IMR-90 (cell line): ENCODE measurements around the gene CASK. TPM values are rescaled to one million over a fixed set of nuclear protein-coding genes. Genes with fewer than 3 reads are reported as not detected.

ENCODE experiments used
- ATAC-seq: fragments of 200-7000 bp; cut with Tn5 transposase; 2 replicates; pipeline ENCODE4 v1.9.1; 2020; ENCODE audit warnings: low read depth, mild to moderate bottlenecking, moderate library complexity
- BruUV-seq: library from RNA; stranded (reverse); fragments of 400-500 nt; replicated peaks from 2 replicates; lab custom pipeline; 2021; lab: Mats Ljungman, UMichigan
- CTCF ChIA-PET: fragments of 300-600 bp; formaldehyde crosslinking; extraction: SDS; loops from one replicate; lab custom pipeline; 2021; ENCODE audit warnings: antibody characterized with exemption; lab: Yijun Ruan, JAX
- POLR2A ChIA-PET: fragments of 300-600 bp; sonication (Branson Sonifier 250); formaldehyde crosslinking; loops from one replicate; lab custom pipeline; 2022; ENCODE audit warnings: antibody characterized with exemption; ENCODE audit not compliant: unreplicated experiment; lab: Charles Lee
- DNase-seq: peaks from one replicate; pipeline ENCODE4 v3.0.0; 2013
- H2AFZ ChIP-seq: replicated peaks from 2 replicates; pipeline ENCODE3; 2013; ENCODE audit warnings: low read length, mild to moderate bottlenecking; ENCODE audit not compliant: poor library complexity
- H2AK5ac ChIP-seq: 2 replicates; pipeline ENCODE4 v1.6.1; 2013; ENCODE audit warnings: low read depth, low read length, inconsistent platforms
- H2AK9ac ChIP-seq: replicated peaks from 2 replicates; pipeline ENCODE3; 2013; ENCODE audit warnings: mild to moderate bottlenecking, low read depth, low read length, moderate library complexity; ENCODE audit not compliant: poor library complexity
- H2BK120ac ChIP-seq: 2 replicates; pipeline ENCODE4 v1.6.1; 2013; ENCODE audit warnings: low read depth, low read length, inconsistent platforms
- H2BK15ac ChIP-seq: 3 replicates; pipeline ENCODE4 v1.6.1; 2013; ENCODE audit warnings: low read depth, low read length, inconsistent platforms
- H2BK20ac ChIP-seq: 2 replicates; pipeline ENCODE4 v1.6.1; 2013; ENCODE audit warnings: low read depth, mild to moderate bottlenecking, inconsistent platforms, low read length, moderate library complexity
- H2BK5ac ChIP-seq: 2 replicates; pipeline ENCODE4 v1.6.1; 2013; ENCODE audit warnings: mild to moderate bottlenecking, low read depth, low read length, inconsistent platforms; ENCODE audit not compliant: poor library complexity, severe bottlenecking
- H3K14ac ChIP-seq: replicated peaks from 2 replicates; pipeline ENCODE4 v1.6.1; 2013; ENCODE audit warnings: low read depth, low read length, inconsistent platforms
- H3K18ac ChIP-seq: 2 replicates; pipeline ENCODE4 v1.6.1; 2013; ENCODE audit warnings: low read depth, low read length, control low read depth
- H3K23ac ChIP-seq: 2 replicates; pipeline ENCODE4 v1.6.1; 2013; ENCODE audit warnings: low read depth, low read length, inconsistent platforms
- H3K27ac ChIP-seq: 2 replicates; pipeline ENCODE4 v1.5.1; 2013; ENCODE audit warnings: mild to moderate bottlenecking, control low read depth, low read length; ENCODE audit not compliant: insufficient read depth
- H3K27me3 ChIP-seq: 2 replicates; pipeline ENCODE4 v1.6.1; 2013; ENCODE audit warnings: low read length; ENCODE audit not compliant: control insufficient read depth, insufficient read depth
- H3K36me3 ChIP-seq: 2 replicates; pipeline ENCODE4 v1.6.1; 2013; ENCODE audit warnings: low read length, mixed read lengths; ENCODE audit not compliant: control insufficient read depth, insufficient read depth
- H3K4ac ChIP-seq: 2 replicates; pipeline ENCODE4 v1.6.1; 2013; ENCODE audit warnings: low read depth, low read length, inconsistent platforms
- H3K4me1 ChIP-seq: 2 replicates; pipeline ENCODE4 v1.6.1; 2013; ENCODE audit warnings: low read length, mixed read lengths; ENCODE audit not compliant: control insufficient read depth, insufficient read depth
- H3K4me2 ChIP-seq: 2 replicates; pipeline ENCODE4 v1.6.1; 2013; ENCODE audit warnings: low read depth, mild to moderate bottlenecking, control low read depth, low read length, moderate library complexity
- H3K4me3 ChIP-seq: 2 replicates; pipeline ENCODE4 v1.5.1; 2013; ENCODE audit warnings: low read depth, mild to moderate bottlenecking, control low read depth, low read length, moderate library complexity; ENCODE audit not compliant: insufficient read depth
- H3K56ac ChIP-seq: 2 replicates; pipeline ENCODE4 v1.6.1; 2013; ENCODE audit warnings: low read length, inconsistent platforms; ENCODE audit not compliant: insufficient read depth; ENCODE audit errors: extremely low read depth
- H3K79me1 ChIP-seq, 2 experiments: 2 replicates each; pipeline ENCODE4 v1.6.1; 2013; ENCODE audit warnings: low read length in 2 of 2, inconsistent platforms in 1 of 2, low read depth in 1 of 2
- H3K9ac ChIP-seq: 2 replicates; pipeline ENCODE4 v1.6.1; 2013; ENCODE audit warnings: low read depth, low read length, control low read depth
- H3K9me1 ChIP-seq: 2 replicates; pipeline ENCODE4 v1.6.1; 2013; ENCODE audit warnings: low read length, inconsistent platforms; ENCODE audit not compliant: insufficient read depth
- H3K9me3 ChIP-seq: 2 replicates; pipeline ENCODE4 v1.6.1; 2013; ENCODE audit warnings: low read length; ENCODE audit not compliant: control insufficient read depth, insufficient read depth
- H4K20me1 ChIP-seq: 2 replicates; pipeline ENCODE4 v1.6.1; 2013; ENCODE audit warnings: low read length, inconsistent platforms; ENCODE audit not compliant: insufficient read depth
- H4K5ac ChIP-seq: 2 replicates; pipeline ENCODE4 v1.6.1; 2013; ENCODE audit warnings: mild to moderate bottlenecking, low read depth, low read length, control low read depth
- H4K8ac ChIP-seq, 2 experiments: 2 replicates each; pipeline ENCODE4 v1.6.1; 2013; ENCODE audit warnings: low read depth in 2 of 2, low read length in 2 of 2, control low read depth in 1 of 2, inconsistent platforms in 1 of 2
- H4K91ac ChIP-seq: 2 replicates; pipeline ENCODE4 v1.6.1; 2013; ENCODE audit warnings: low read depth, low read length, inconsistent platforms; ENCODE audit not compliant: insufficient read depth
- BHLHE40 ChIP-seq: fragments of 150-350 bp; IDR thresholded peaks from 2 replicates; pipeline ENCODE4 v1.6.1; 2016; ENCODE audit warnings: mild to moderate bottlenecking, low read depth, low read length
- CEBPB ChIP-seq: IDR thresholded peaks from 2 replicates; pipeline ENCODE4 v1.6.1; 2012; ENCODE audit warnings: low read depth, low read length, improper control_type of control experiment
- CHD1 ChIP-seq: IDR thresholded peaks from 2 replicates; pipeline ENCODE4 v1.6.1; 2012; ENCODE audit warnings: low read depth, low read length, improper control_type of control experiment
- CTCF ChIP-seq: conservative IDR thresholded peaks from 2 replicates; pipeline ENCODE4 v1.5.1; 2012; ENCODE audit warnings: mild to moderate bottlenecking, low read depth, low read length, improper control_type of control experiment
- ELK1 ChIP-seq: fragments of 150-350 bp; IDR thresholded peaks from 2 replicates; pipeline ENCODE4 v1.6.1; 2016; ENCODE audit warnings: low read depth, mild to moderate bottlenecking, low read length, moderate library complexity, borderline replicate concordance
- FOS ChIP-seq: fragments of 150-350 bp; IDR thresholded peaks from 2 replicates; pipeline ENCODE4 v1.6.1; 2016; ENCODE audit warnings: low read depth, low read length
- MAFK ChIP-seq: IDR thresholded peaks from 2 replicates; pipeline ENCODE4 v1.6.1; 2012; ENCODE audit warnings: low read depth, low read length, improper control_type of control experiment
- MAZ ChIP-seq: IDR thresholded peaks from 2 replicates; pipeline ENCODE4 v1.6.1; 2012; ENCODE audit warnings: low read depth, mild to moderate bottlenecking, low read length, improper control_type of control experiment, moderate library complexity, borderline replicate concordance
- MXI1 ChIP-seq: IDR thresholded peaks from 2 replicates; pipeline ENCODE4 v1.6.1; 2012; ENCODE audit warnings: low read depth, mild to moderate bottlenecking, low read length, moderate library complexity, borderline replicate concordance
- NFE2L2 ChIP-seq: fragments of 150-350 bp; IDR thresholded peaks from 2 replicates; pipeline ENCODE4 v1.6.1; 2016; ENCODE audit warnings: low read depth, mild to moderate bottlenecking, low read length
- POLR2A ChIP-seq: IDR thresholded peaks from 2 replicates; pipeline ENCODE4 v1.6.1; 2012; ENCODE audit warnings: mild to moderate bottlenecking, low read depth, low read length
- RAD21 ChIP-seq: IDR thresholded peaks from 2 replicates; pipeline ENCODE4 v1.6.1; 2012; ENCODE audit warnings: low read length, improper control_type of control experiment
- RCOR1 ChIP-seq: IDR thresholded peaks from 2 replicates; pipeline ENCODE4 v1.6.1; 2012; ENCODE audit warnings: mild to moderate bottlenecking, low read length, improper control_type of control experiment; ENCODE audit not compliant: insufficient replicate concordance
- RFX5 ChIP-seq: IDR thresholded peaks from 2 replicates; pipeline ENCODE4 v1.8.0; 2012; ENCODE audit warnings: low read depth, mild to moderate bottlenecking, low read length, moderate library complexity
- SMC3 ChIP-seq: fragments of 150-350 bp; IDR thresholded peaks from 2 replicates; pipeline ENCODE4 v1.6.1; 2016; ENCODE audit warnings: low read depth, mild to moderate bottlenecking, antibody characterized with exemption, low read length, moderate library complexity
- USF2 ChIP-seq: fragments of 150-350 bp; IDR thresholded peaks from 2 replicates; pipeline ENCODE4 v1.6.1; 2017; ENCODE audit warnings: mild to moderate bottlenecking, antibody characterized with exemption, low read length, low read depth
- WGBS, 2 experiments: methylation state at CpG; one replicate each; pipeline versions ENCODE4 v1.1.5 to v1.1.7; 2013; ENCODE audit warnings: missing lambda C conversion rate in 2 of 2; ENCODE audit not compliant: insufficient read length in 1 of 2; ENCODE audit errors: extremely low coverage in 2 of 2; 5-methylcytosine and 5-hydroxymethylcytosine counted together
- dilution Hi-C: fragments of 300-500 bp; cut with HindIII; formaldehyde crosslinking; loops from one replicate; pipeline ENCODE4 v1.14.3; 2018; ENCODE audit warnings: low sequenced_read_pairs; ENCODE audit not compliant: unreplicated experiment
- in situ Hi-C: fragments of 300-500 bp; cut with MboI; formaldehyde crosslinking; loops from 3 replicates; pipeline ENCODE4 v1.14.3; 2019; ENCODE audit warnings: low sequenced_read_pairs, inconsistent platforms, mixed read lengths
- intact Hi-C: fragments of 100-400 bp; cut with micrococcal nuclease; formaldehyde crosslinking; loops from 2 replicates; pipeline ENCODE4 v1.10.0; 2022
- polyA plus RNA-seq, 3 experiments: library from polyadenylated mRNA; depleted of rRNA; stranded (reverse); fragments of >200 nt; gene quantifications; 2 replicates each; pipeline ENCODE4 v1.2.3, GENCODE V29; 2012; ENCODE audit warnings: low replicate concordance in 1 of 3
- total RNA-seq: library from RNA; depleted of rRNA; stranded (reverse); fragments of >200 nt; gene quantifications from 2 replicates; pipeline ENCODE4 v1.2.3, GENCODE V29; 2012

Gene CASK
- total and polyA plus RNA-seq, 2 of the 4 experiments (the other 2 are of a cell fraction), result 9.4 to 17.7 TPM

- H3K56ac ChIP-seq, result no peak overlapping the region
- H3K27ac ChIP-seq, result no peak overlapping the region
- peaks cover 5% of the 10 kb centered on the region; the same call in 1 of the 2 replicates for H3K9me1 ChIP-seq
- ATAC-seq, result no peak
- peaks cover 11% of the 10 kb centered on the region; the same call in 1 of the 2 replicates for H3K36me3 ChIP-seq
- H2AK5ac ChIP-seq, result no peak overlapping the region
- no peak overlapping the region for H3K18ac ChIP-seq
- WGBS, 2 experiments, result 70% methylated on average over 3 of the region's 7 CpGs; no CpG with 5 or more reads in 1 of the 2 experiments
- no peaks in the 10 kb centered on the region for H3K79me1 ChIP-seq
- no peak overlapping the region for H4K5ac ChIP-seq
- peaks cover 7% of the 10 kb centered on the region for H3K27me3 ChIP-seq
- H3K4me3 ChIP-seq, result no peak overlapping the region
- H2BK20ac ChIP-seq, result no peak overlapping the region
- H3K9me3 ChIP-seq, result no peaks in the 10 kb centered on the region
- in situ Hi-C loops, result no loop called here
- POLR2A ChIA-PET, result no interaction called here
- no peak overlapping the region for H2BK15ac ChIP-seq
- H2BK120ac ChIP-seq, result no peak overlapping the region
- TF ChIP-seq BHLHE40 (no peak), FOS (no peak), ELK1 (no peak), RCOR1 (no peak), MXI1 (no peak), CEBPB (no peak), USF2 (no peak), POLR2A (no peak), CHD1 (no peak), RAD21 (no peak), SMC3 (no peak), MAFK (no peak), MAZ (no peak), RFX5 (no peak), CTCF (no peak), NFE2L2 (no peak)
- no peak overlapping the region for H4K91ac ChIP-seq
- H3K4ac ChIP-seq, result no peak overlapping the region
- no peak overlapping the region for H3K14ac ChIP-seq
- H3K23ac ChIP-seq, result no peak overlapping the region
- H4K8ac ChIP-seq, result no peak overlapping the region
- H3K4me2 ChIP-seq, result no peak overlapping the region
- H2AFZ ChIP-seq, result no peak overlapping the region
- no TSS peak for BruUV-seq
- no peaks in the 10 kb centered on the region; the same call in 1 of the 2 replicates for H4K20me1 ChIP-seq
- CTCF ChIA-PET, result no interaction called here
- H3K4me1 ChIP-seq, result peaks cover 2% of the 10 kb centered on the region
- no peak overlapping the region for H2BK5ac ChIP-seq
- dilution Hi-C loops, result no loop called here
- intact Hi-C loops, result loop anchor here (5.0 kb wide), 1 partner anchor 176 kb away; no protein-coding TSS in a partner anchor
- DNase-seq, result no peak
- no peak overlapping the region for H3K9ac ChIP-seq
- H2AK9ac ChIP-seq, result no peak overlapping the region
Measured at GRCh38 chrX:41528784-41529183, 394.6 kb downstream of the CASK start.
